Gastroesophageal sphincter (tissue), 3 donors: ENCODE measurements around the gene SKIC8.

ENCODE experiments used
- POLR2A ChIP-seq, 2 donors: fragments of 450-650 bp; IDR thresholded peaks; one replicate each; pipeline ENCODE4 v1.6.1; 2017; ENCODE audit warnings: antibody characterized with exemption in 2 of 2, mild to moderate bottlenecking in 2 of 2, moderate library complexity in 1 of 2
- POLR2AphosphoS5 ChIP-seq: sonication (generic); formaldehyde crosslinking; IDR thresholded peaks from one replicate; pipeline ENCODE4 v1.6.1; 2017; ENCODE audit warnings: antibody characterized with exemption
- TF ChIP-seq, protein P1 (sequence below), 4 experiments: fragments of 200-600 bp in 2 of 4; fragments of 450-650 bp in 2 of 4; sonication (generic) in 1 of 4; IDR thresholded peaks; one replicate each; pipeline ENCODE4 v1.5.1; 2017 to 2019; ENCODE audit warnings: antibody characterized with exemption in 4 of 4, mild to moderate bottlenecking in 2 of 4, moderate library complexity in 2 of 4

DNA sequence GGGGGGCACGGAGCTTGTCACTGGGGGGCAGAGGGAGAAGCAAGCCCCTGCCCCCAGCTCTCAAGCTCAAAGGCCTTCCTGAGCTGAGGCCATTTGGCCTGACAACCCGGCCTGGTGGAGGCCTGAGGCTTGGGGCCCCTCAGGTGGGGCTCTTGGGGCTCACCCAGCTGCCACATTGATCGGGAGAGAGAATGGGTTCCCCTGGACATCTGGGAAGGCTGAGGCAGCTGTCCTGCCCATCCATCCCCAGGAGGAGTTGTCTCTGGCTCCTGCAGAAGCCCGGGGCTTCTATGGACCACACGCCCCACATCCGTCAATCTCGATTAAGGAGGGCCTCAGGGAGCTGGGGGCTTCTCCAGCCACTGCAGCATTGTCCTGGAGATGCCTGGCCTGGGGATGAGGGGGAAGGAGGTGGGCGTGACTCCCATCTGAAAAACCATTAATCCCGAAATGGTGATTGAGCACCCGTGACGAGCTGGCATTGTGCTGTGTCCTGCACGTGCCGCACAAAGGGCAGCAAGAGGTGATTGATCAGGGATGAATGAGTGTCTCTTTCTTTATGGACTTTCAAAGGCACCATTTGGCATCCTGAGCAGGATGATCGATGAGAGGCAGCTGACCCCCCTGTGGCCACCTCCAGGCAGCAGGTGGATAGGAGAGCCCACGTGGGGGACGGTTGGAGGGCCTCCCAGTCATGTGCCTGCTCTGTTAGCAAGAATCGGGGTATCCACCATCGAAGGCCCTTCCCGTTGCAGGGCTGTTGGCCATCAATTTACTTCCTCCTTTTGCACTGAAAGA lies 23.5 kb upstream of the SKIC8 start:
- TF ChIP-seq, protein P1, sequence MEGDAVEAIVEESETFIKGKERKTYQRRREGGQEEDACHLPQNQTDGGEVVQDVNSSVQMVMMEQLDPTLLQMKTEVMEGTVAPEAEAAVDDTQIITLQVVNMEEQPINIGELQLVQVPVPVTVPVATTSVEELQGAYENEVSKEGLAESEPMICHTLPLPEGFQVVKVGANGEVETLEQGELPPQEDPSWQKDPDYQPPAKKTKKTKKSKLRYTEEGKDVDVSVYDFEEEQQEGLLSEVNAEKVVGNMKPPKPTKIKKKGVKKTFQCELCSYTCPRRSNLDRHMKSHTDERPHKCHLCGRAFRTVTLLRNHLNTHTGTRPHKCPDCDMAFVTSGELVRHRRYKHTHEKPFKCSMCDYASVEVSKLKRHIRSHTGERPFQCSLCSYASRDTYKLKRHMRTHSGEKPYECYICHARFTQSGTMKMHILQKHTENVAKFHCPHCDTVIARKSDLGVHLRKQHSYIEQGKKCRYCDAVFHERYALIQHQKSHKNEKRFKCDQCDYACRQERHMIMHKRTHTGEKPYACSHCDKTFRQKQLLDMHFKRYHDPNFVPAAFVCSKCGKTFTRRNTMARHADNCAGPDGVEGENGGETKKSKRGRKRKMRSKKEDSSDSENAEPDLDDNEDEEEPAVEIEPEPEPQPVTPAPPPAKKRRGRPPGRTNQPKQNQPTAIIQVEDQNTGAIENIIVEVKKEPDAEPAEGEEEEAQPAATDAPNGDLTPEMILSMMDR (IDR thresholded peaks at IDR 0.05): no peak
- no peak for TF ChIP-seq POLR2A (IDR thresholded peaks at IDR 0.05)
- no peak for TF ChIP-seq POLR2AphosphoS5
